NCI-H1417 treated with DMSO at 0.1 percent for 48 hours (cell line): ENCODE results near the gene ZKSCAN2.

Experiments
- DNase-seq: peaks from one replicate; lab custom pipeline; 2025; lab: John Stamatoyannopoulos, UW

Gene ZKSCAN2

GRCh38 chr16:25223964-25224363 lies 33.7 kb downstream of the ZKSCAN2 start:
- no peak for DNase-seq

DNA sequence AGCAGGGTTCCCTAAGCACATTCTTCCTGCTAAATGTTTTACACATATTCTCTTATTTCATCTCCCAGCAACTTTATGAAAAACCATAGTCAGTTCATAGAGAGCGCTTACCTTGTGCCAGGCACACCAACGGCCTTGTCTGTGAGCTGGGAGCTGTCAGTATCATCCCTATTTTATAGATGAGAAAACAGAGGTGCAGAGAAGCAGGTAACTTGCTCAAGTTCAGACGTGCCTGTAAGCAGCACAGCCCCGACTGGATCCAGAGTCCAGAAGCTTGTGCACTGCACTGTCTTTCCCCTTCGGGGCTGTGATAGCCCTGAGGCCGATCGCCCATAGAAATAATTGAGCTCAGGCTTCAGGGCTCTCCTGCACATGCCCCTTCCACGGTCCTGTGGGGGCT lies 34.7 kb downstream of the ZKSCAN2 start:
- no peak for DNase-seq

GRCh38 chr16:25219070-25219737 lies 38.4 kb downstream of the ZKSCAN2 start:
- DNase-seq = no peak

DNA sequence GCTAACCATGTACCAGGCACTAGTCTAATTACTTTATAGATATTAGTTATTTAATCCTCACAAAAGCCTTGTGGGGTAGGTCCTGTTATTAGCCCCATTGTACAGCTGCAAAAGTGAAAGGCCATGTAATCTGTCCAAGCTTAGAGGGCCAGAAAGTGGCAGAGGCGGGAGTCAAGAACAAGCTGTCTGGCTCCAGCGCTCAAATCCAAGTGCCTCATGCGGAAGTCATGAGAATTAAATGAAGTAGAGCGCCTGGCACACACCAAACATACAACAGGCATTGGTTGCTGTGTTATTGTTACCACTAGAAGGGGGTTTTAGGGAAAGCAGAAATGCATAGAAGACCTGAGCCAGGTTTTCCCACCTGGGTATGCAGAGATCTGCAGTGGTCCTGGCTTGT lies 39.7 kb downstream of the ZKSCAN2 start:
- no peak for DNase-seq

DNA sequence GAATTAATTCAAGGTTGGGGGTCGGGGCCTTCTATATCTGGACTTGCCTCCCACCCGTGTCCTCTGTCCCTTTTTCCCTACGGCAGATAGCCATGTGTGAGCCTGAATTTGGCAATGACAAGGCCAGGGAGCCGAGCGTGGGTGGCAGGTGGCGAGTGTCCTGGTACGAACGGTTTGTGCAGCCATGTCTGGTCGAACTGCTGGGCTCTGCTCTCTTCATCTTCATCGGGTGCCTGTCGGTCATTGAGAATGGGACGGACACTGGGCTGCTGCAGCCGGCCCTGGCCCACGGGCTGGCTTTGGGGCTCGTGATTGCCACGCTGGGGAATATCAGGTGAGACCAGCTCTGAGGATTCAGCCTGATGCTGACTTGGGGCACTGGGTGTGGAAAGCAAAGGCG lies 40.5 kb downstream of the ZKSCAN2 start:
- no peak for DNase-seq

DNA sequence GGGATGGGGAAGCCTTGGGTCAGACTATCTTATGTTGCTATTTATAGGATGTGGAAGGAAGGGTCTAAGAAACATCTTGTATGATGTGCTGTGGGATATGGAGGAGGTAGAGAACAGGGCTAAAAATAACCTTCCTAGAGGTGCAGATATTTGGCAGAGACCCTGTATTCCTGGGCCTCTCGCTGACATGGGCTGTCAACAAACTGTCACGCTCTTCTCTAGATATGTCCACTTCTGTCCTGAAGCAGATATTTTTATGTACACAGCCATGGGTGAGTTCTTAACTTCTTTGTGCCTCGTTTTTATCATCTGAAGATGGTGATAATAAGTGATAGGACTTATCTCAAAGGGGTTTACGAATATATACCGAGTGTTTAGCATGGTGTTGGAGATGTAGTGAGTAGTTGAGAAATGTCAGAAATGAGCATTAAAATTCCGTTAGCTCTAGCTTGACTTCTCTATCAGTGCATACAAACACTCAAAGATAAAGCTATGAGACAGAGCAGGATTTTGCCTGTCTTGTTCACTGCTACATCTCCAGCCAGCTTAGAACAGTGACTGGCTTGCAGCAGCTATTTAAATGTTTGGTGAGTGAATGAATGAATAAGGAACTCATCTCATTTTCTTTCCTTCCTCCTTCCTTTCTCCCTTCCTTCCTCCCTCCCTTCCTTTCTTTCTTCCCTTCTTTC lies 43.8 kb downstream of the ZKSCAN2 start:
- DNase-seq = no peak

DNA sequence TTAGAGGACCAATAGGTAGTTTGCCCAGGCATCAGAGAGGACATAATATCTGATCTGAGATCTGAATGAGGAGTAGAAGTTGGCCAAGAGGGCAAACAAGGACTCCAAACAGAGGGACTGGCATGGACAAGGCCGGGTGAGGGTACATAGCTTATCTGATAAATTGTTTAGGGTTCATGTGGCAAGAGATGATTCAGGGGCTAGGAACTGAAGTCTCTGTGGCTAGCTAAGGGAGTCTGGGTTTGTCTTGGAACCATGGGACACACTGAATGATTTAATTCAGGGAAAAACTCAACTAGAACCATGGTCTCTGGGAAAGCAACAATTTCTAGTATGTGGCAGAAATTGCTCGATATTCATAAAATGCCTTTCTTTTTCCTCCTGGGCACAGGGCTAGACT lies 45.0 kb downstream of the ZKSCAN2 start:
- no peak for DNase-seq

GRCh38 chr16:25210758-25211157 lies 46.9 kb downstream of the ZKSCAN2 start:
- no peak for DNase-seq

- no peak for DNase-seq
Measured at GRCh38 chr16:25199457-25199856, 58.2 kb downstream of the ZKSCAN2 start.

- DNase-seq = no peak
Measured at GRCh38 chr16:25198021-25198420, 59.6 kb downstream of the ZKSCAN2 start.

DNA sequence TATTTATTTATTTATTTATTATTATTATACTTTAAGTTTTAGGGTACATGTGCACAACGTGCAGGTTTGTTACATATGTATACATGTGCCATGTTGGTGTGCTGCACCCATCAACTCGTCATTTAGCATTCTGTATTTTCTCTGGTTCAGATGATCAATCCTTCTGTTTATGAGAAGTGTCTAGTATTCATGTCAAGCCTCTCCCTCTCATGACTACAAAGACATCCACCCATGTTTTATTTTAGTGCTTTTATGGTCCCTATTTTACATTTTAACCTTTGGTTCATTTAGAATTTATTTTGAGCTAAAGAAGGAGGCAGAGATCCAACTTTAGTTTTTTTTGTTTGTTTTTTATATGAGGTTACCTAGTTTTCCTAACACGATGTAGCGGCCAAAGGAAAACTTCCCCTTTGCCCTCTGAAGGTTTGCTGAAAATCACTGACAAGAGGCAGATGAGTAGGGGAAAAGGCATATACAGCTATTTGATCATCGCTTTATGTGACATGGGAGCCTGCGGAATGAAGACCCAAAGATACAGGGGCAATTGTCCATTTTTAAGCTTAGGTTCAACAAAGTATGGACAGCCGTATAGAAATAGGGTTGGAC lies 63.3 kb downstream of the ZKSCAN2 start:
- no peak for DNase-seq

GRCh38 chr16:25192096-25192495 lies 65.5 kb downstream of the ZKSCAN2 start:
- DNase-seq = no peak

DNA sequence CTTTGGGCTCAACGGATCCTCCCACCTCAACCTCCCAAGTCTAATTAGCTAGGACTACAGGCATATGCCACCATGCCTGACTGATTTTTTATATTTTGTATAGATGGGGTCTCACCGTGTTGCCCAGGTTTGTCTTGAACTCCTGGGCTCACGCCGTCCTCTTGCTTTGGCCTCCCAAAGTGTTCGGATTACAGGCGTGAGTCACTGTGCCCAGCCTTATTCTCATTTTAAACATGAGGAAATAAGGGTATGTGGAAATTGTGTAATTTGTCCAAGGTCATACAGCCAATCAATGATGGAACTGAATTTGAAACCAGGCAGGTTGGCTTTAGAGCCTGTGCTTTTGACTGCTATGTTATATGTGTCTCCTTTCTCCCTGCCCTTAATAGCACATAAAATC lies 68.3 kb downstream of the ZKSCAN2 start:
- no peak for DNase-seq

DNA sequence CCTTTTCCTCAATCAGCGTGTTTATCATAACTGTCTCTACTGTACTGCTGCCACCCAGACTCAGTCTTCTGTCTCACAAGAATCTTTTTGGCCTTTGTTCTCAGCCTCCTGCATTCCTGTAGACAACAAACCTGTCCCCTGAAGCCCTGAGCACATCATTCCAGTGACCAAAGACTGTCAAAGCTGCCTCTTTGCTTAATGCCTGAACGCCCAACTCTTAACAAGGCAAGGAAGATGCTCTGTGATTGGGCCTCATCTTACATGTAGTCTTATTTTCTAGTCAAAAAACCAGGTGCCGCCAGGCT lies 70.2 kb downstream of the ZKSCAN2 start:
- DNase-seq = no peak
